Erythroblast (primary cell): Measurements from ENCODE around the gene SMIM26.

Experiments
- GATA1 ChIP-seq: IDR thresholded peaks from 2 replicates; pipeline ENCODE4 v1.6.1; 2011; ENCODE audit warnings: low read depth, mild to moderate bottlenecking, control low read depth, low read length, moderate library complexity
- POLR2A ChIP-seq: IDR thresholded peaks from 2 replicates; pipeline ENCODE4 v1.6.1; 2011; ENCODE audit warnings: mild to moderate bottlenecking, low read length

DNA sequence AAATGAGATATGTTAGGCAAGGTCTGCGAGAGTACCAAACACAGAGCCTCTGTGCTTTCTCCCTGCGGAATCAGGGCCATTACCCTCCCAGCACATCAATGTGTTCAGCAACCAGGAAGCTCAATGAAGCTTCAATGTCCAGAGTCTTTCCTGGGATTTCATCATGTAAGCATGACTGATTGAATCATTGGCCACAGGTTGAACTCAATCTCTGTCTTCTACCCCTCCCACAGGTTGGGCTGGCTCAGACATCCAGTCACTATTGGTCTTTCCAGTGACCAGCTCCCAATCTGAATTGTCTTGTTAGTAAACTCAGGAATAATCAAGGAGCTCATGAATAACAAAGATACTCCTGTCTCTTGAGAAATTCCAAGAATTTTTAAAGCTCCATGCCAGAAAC, 17.9 kb downstream of the SMIM26 start:
- no peak for TF ChIP-seq POLR2A
- TF ChIP-seq GATA1: no peak
